Fibroblast of pulmonary artery (primary cell): ENCODE data around the gene TDRD1.

Source experiments
- DNase-seq: peaks from one replicate; pipeline ENCODE4 v3.0.0-alpha.2; 2010; ENCODE audit warnings: low read depth
- H3K4me3 ChIP-seq: replicated peaks from 2 replicates; pipeline ENCODE4 v1.5.1; 2011; ENCODE audit warnings: low read depth, mild to moderate bottlenecking, control low read depth, low read length, moderate library complexity
- CTCF ChIP-seq: IDR thresholded peaks from 2 replicates; pipeline ENCODE4 v1.5.1; 2011; ENCODE audit warnings: mild to moderate bottlenecking, control low read depth, low read length, inconsistent platforms; ENCODE audit errors: missing control alignments

Gene TDRD1

GRCh38 chr10:114259824-114260223, 80.7 kb downstream of the TDRD1 start:
- no peak for TF ChIP-seq CTCF
- peak; percentile 42 for DNase-seq
- no peak overlapping the region for H3K4me3 ChIP-seq

DNA sequence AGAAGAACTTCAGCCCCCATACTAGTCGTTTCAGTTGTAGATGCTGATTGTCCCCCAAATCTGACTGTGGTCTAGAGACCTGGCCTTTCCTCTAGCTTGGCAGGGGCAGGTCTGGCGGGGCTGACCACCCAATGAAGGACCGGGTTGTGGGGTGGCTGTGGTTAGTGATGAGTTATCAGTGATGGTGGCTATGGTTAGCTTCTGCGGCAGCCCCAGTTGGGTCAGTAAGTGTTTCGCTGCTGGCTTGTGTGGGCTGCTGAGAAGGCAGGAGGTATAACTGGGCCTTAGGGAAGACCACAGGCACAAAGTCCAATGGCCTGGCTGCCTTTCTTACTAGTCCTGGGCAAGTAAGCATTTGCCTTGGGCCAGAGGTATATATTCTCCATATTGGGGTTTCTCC, 81.2 kb downstream of the TDRD1 start:
- no peak for TF ChIP-seq CTCF
- DNase-seq = no peak
- H3K4me3 ChIP-seq = no peak overlapping the region

GRCh38 chr10:114261076-114261475, 81.9 kb downstream of the TDRD1 start:
- no peak for TF ChIP-seq CTCF
- peak; percentile 60 for DNase-seq
- H3K4me3 ChIP-seq = no peak overlapping the region

GRCh38 chr10:114262496-114262895, 83.3 kb downstream of the TDRD1 start:
- no peak overlapping the region for H3K4me3 ChIP-seq
- DNase-seq = no peak
- no peak for TF ChIP-seq CTCF

- no peak for DNase-seq
- no peak for TF ChIP-seq CTCF
Measured at GRCh38 chr10:114265392-114266053, 86.4 kb downstream of the TDRD1 start.

DNA sequence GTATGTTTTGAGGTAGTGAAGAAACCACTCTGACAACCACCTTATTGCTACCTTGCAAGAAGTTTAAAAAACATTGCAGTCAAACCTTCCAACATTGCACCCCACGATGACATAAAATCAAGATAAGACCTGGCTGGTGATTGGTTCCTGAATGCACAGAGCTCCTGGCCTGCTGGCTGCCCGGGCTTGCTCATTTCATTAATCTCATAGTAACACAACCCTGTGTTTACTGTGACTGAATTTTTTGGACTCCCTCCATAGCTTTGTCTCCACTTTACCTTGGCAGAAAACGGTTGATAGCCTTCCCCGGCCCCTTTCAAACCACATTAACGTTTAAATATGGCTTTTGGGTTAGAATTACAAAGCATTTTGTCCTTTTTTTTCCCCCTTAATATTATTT, 87.4 kb downstream of the TDRD1 start:
- peak; percentile 62 for DNase-seq
- no peak for TF ChIP-seq CTCF
- H3K4me3 ChIP-seq = no peak overlapping the region

More at GRCh38 chr10:114265392-114266053, 86.4 kb downstream of the TDRD1 start:
- H3K4me3 ChIP-seq = no peak overlapping the region
